ENCODE data around the gene PPM1N. TPM values are rescaled to one million over a fixed set of nuclear protein-coding genes. Genes with fewer than 3 reads are reported as not detected.

The PPM1N gene
- total and polyA plus RNA-seq, 5 experiments from 2014 or later: 7.2 to 15.6 (median 8.7) TPM

DNA sequence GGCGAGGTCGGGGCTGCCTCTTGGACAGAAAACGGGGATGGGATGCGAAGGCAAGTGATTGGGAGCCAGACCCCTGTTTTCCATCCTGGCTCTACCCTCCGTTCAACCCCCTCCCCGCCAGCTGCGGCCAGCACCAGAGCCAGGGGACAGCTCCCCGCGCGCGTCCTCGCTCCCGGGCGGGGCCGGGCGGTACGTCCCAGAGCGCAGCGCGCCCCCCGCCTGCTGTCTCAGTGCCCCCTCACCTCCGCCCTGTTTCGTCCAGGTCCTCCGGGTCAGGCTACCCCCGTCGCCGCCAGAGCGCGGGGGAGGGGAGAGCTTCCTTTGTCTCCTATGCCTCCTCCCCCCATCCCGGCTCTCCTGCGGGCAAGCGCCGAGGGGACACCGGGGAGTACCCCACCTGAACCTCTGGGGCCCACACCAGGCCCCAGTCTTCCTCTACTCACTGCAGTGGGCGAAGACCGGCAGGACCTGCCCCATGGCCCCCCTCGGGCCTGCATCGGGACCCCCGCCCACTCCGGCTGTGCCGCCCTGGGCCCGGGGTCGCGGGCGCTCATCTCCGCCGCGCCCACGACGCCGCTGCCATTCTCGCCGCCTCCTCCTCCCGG lies 1.8 kb upstream of the PPM1N start:
- no peaks in the 10 kb centered on the region for H3K9me3 Mint-ChIP-seq
- H3K27me3 Mint-ChIP-seq: peaks cover 7 to 27% (median 20%) of the 10 kb centered on the region in 5 donors
- POLR2A ChIA-PET: interaction anchor here (0.9 to 1.5 kb wide), 4 partner anchors 11 to 145 kb away, joined by 3 to 12 read pairs (median 6); no protein-coding TSS in a partner anchor
- ATAC-seq (peak; percentile 16 to 26), DNase-seq (peak in 7 of 10 donors; percentile 43 to 72 (median 55))
- H3K27ac Mint-ChIP-seq: peak overlapping the region in 2 of 10 donors; percentile 24 to 63
- peak overlapping the region; percentile 64 to 89 (median 78) for H3K4me3 Mint-ChIP-seq
- peaks cover 0 to 3% (median 0%) of the 10 kb centered on the region in 3 donors for H3K36me3 Mint-ChIP-seq
- peaks cover 30 to 63% (median 46%) of the 10 kb centered on the region in 4 donors for H3K4me1 Mint-ChIP-seq

DNA sequence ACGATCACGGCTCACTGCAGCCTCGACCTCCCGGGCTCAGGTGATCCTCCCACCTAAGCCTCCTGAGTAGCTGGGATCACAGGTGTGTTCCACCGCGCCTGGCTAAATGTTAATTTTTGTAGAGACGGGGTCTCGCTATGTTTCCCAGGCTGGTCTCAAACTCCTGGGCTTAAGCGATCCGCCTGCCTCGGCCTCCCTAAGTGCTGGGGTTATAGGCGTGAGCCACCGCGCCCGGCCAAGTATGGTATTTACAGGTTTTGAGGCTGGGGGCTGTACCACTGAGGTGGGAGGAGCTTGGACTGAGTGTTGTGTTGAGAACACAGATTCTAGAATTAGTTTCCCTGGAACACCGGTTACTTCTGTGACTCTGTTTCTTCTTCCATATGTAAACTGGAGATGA lies 452 bp upstream of the PPM1N start:
- DNase-seq: no peak
- no peak for ATAC-seq
- Mint-ChIP-seq H3K4me3 (peak overlapping the region; percentile 78 to 89 (median 84)), H3K9me3 (no peaks in the 10 kb centered on the region), H3K4me1 (peaks cover 30 to 63% (median 50%) of the 10 kb centered on the region in 4 donors), H3K27me3 (peaks cover 7 to 25% (median 13%) of the 10 kb centered on the region in 5 donors), H3K27ac (peak overlapping the region; percentile 31 to 95 (median 82)), H3K36me3 (peaks cover 0 to 8% (median 0%) of the 10 kb centered on the region in 3 donors)
- POLR2A ChIA-PET: interaction anchor here (0.7 to 1.3 kb wide), 4 partner anchors 8 to 29 kb away, joined by 3 to 5 read pairs (median 4); no protein-coding TSS in a partner anchor

DNA sequence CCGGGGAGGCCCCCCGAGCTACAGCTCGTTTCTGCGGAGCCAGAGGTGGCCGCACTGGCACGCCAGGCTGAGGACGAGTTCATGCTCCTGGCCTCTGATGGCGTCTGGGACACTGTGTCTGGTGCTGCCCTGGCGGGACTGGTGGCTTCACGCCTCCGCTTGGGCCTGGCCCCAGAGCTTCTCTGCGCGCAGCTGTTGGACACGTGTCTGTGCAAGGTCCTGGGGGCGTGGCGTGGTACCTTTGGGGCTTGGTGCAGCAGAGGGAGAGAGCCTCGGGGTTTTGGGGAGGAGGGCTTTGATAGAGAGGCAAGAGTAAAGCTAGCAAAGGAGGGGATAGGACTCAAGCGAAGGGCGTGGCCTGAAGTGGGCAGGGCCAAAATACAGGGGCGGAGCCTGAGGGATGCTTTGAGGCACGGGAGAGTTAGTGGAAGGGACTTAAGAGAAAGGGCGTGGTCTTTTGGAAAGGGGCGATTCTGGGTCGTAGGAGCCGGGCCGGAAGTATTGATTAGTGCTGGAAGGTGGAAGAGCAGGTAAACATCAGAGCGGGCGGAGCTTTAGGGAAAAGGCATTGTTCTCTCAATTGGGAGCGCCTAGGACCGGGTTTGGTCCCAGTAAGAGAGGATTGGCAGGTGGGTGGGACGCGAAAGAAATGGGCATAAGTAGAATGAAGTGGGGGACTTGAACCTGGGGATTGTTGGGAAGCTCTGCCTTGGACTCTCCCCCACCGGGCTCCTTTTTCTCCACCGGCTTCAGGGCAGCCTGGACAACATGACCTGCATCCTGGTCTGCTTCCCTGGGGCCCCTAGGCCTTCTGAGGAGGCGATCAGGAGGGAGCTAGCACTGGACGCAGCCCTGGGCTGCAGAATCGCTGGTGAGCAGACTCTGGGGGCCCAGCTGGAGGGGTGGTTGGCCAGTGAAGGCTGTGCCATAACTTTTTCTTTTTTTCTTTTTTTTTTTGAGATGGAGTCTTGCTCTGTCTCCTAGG lies 1.2 kb downstream of the PPM1N start:
- peak overlapping the region in 9 of 10 donors; percentile 9 to 91 (median 77) for H3K27ac Mint-ChIP-seq
- no peaks in the 10 kb centered on the region for H3K9me3 Mint-ChIP-seq
- DNase-seq: peak in 9 of 10 donors; percentile 44 to 77 (median 61)
- H3K4me3 Mint-ChIP-seq: peak overlapping the region; percentile 61 to 89 (median 79)
- peak; percentile 23 to 26 for ATAC-seq
- POLR2A ChIA-PET: interaction anchor here (0.6 to 1.9 kb wide), 11 partner anchors 8 to 293 kb away, joined by 3 to 13 read pairs (median 4); partner anchors contain the start of genes FOSB, SNRPD2 and VASP
- peaks cover 0 to 8% (median 0%) of the 10 kb centered on the region in 3 donors for H3K36me3 Mint-ChIP-seq
- peaks cover 5 to 11% (median 7%) of the 10 kb centered on the region in 5 donors for H3K27me3 Mint-ChIP-seq
- H3K4me1 Mint-ChIP-seq: peaks cover 28 to 54% (median 43%) of the 10 kb centered on the region in 4 donors

DNA sequence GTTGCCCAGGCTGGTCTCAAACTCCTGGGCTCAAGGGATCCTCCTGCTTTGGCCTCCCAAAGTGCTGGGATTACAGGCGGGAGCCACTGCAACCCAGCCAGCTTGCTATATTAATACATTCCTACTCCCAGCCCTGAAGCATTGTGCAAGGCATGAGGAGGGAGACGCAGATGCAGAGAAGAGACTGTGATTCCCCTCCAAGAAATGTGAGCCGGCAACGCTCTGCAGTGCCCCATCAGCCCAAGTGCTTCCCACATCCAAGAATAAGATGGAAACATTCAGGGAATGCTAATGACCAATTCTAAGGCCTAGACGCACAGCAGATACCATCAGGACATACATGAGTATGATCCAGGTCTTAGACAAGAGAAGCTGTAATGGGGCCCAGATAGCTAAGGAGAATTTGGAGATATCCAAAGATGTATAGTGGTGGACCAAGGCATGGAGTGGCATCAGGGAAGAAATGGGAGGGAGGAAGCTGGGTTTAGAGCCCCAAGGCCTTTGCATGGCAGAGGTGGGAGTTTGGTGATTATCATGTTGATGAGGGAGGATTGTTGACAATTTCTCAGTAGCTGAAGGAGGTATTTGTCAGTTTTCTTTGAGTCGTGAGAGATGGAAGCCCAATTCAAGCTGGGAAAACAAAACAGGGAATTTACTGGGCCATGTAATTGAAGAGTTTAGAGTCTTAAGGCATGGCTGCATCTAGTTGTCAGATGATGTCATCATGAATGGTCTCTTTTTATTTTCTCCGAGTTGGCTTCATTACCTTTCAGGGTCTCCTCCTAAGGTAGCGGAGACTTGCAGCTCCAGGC lies 2.9 kb downstream of the PPM1N start:
- no peak for ATAC-seq
- peak overlapping the region in 2 of 10 donors; percentile 48 to 67 for H3K27ac Mint-ChIP-seq

DNA sequence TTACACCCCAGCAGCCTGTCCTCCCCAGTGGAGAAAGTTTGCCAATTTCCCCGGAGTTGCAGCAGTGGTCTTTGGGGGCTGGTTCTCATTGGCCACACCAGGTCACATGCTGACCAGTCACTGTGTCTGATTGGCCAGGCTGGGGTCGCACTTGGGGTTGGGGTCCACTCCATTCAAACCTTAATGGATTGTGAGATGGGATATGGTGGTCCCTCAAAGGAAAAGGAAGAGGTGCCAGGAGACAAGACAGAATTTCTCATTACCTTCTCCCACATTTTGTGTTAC lies 3.4 kb downstream of the PPM1N start:
- Mint-ChIP-seq H3K4me1 (peaks cover 24 to 63% (median 39%) of the 10 kb centered on the region in 4 donors), H3K27me3 (no peaks in the 10 kb centered on the region), H3K4me3 (no peak overlapping the region), H3K9me3 (no peaks in the 10 kb centered on the region), H3K36me3 (peaks cover 0 to 12% (median 0%) of the 10 kb centered on the region in 3 donors), H3K27ac (no peak overlapping the region)
- POLR2A ChIA-PET: interaction anchor here (0.7 kb wide), 1 partner anchor 36 kb away, joined by 4 read pairs; no protein-coding TSS in a partner anchor
- no peak for ATAC-seq
- DNase-seq: no peak

More for the DNA sequence above, 2.9 kb downstream of the PPM1N start:
- no peaks in the 10 kb centered on the region for H3K9me3 Mint-ChIP-seq
- peaks cover 0 to 12% (median 0%) of the 10 kb centered on the region in 3 donors for H3K36me3 Mint-ChIP-seq
- H3K27me3 Mint-ChIP-seq: no peaks in the 10 kb centered on the region
- H3K4me3 Mint-ChIP-seq: peak overlapping the region in 4 of 10 donors; percentile 21 to 61 (median 38)
- H3K4me1 Mint-ChIP-seq: peaks cover 24 to 60% (median 39%) of the 10 kb centered on the region in 4 donors
- POLR2A ChIA-PET: no interaction called here
- no peak for DNase-seq

DNA sequence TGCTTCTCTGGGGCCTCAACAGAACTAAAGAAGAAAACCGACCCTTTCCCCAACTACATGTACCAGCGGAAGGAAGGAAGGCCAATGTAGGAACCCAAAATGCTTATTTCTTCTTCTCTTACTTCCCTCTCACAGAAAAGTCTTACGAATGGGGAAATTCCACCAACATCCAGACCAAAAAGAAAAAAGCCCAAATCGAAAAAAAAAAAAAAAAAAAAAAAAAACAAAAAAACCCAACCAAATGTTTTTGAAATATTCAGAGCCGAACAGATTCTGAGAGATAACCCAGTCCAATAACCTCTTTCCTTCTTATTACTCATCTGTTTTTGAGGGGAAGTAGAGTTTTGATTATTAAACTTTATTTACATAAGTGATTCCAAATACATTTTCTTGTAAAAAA lies 3.9 kb downstream of the PPM1N start:
- POLR2A ChIA-PET: interaction anchor here (0.7 kb wide), 1 partner anchor 36 kb away, joined by 4 read pairs; no protein-coding TSS in a partner anchor
- ATAC-seq (no peak), DNase-seq (no peak)
- Mint-ChIP-seq H3K36me3 (peaks cover 0 to 12% (median 0%) of the 10 kb centered on the region in 3 donors), H3K27ac (peak overlapping the region in 2 of 10 donors; percentile 40 to 41), H3K4me3 (no peak overlapping the region), H3K27me3 (no peaks in the 10 kb centered on the region), H3K4me1 (peaks cover 25 to 60% (median 36%) of the 10 kb centered on the region in 4 donors), H3K9me3 (no peaks in the 10 kb centered on the region)

DNA sequence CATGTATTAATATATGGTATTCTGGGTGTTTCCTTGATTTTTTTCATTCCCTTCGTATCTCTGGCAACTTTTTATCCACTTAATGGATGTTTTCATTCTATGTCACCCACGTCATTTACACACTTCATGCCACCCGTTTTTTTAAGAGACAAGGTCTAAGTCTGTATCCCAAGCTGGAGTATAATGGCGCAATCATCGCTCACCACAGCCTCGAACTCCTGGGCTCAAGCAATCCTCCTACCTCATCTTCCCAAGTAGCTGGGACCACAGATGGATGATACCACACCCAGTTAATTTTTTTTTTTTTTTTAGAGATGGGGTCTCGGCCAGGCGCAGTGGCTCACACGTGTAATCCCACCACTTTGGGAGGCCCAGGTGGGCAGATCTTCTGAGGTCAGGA lies 5.7 kb downstream of the PPM1N start:
- H3K4me1 Mint-ChIP-seq: peaks cover 19 to 49% (median 26%) of the 10 kb centered on the region in 4 donors
- no peaks in the 10 kb centered on the region for H3K27me3 Mint-ChIP-seq
- no peak for DNase-seq
- peak overlapping the region in 1 of 10 donors; percentile 63 for H3K4me3 Mint-ChIP-seq
- POLR2A ChIA-PET: interaction anchor here (0.8 to 1.4 kb wide), 2 partner anchors 9 to 65 kb away, joined by 3 to 4 read pairs; no protein-coding TSS in a partner anchor
- no peak overlapping the region for H3K27ac Mint-ChIP-seq
- H3K36me3 Mint-ChIP-seq: peaks cover 0 to 12% (median 0%) of the 10 kb centered on the region in 3 donors
- H3K9me3 Mint-ChIP-seq: no peaks in the 10 kb centered on the region
- ATAC-seq: no peak

DNA sequence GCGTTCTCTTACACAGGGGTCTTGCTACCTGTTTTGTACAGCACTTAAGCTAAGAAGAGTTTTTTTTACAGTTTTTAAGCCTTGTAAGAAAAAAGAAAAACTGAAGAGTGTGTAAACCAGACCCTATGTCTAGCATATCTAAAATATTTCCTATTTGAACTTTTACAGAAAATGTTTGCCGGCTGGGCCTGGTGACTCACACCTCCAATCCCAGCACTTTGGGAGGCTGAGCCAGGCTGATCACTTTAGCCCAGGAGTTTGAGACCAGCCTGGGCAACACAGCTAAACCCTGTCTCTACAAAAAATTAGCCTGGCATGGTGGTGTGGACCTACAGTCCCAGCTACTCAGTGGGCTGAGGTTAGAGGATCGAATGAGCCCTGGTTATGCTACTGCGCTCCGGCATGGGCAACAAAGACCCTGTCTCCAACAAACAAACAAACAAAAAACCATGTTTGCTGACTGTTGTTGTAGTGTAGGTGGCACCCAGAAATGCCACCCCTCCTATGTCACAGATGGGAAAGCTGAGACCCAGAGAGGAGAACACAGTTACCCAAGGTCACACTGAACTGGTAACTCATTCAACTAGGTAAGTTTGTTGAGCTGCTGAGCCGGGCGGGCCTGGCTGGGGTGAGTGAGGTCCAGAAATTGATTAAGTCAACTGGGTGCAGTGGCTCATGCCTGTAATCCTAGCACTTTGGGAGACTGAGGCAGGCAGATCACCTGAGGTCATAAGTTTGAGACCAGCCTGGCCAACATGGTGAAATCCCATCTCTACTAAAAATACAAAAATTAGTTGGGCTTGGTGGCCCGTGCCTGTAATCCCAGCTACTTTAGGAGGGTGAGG lies 7.1 kb downstream of the PPM1N start:
- POLR2A ChIA-PET: interaction anchor here (0.6 to 1.4 kb wide), 5 partner anchors 8 to 137 kb away, joined by 3 to 5 read pairs (median 5); partner anchors contain the start of gene PPM1N
- Mint-ChIP-seq H3K27me3 (no peaks in the 10 kb centered on the region), H3K27ac (peak overlapping the region; percentile 62 to 95 (median 91)), H3K4me1 (peaks cover 19 to 55% (median 32%) of the 10 kb centered on the region in 4 donors), H3K4me3 (peak overlapping the region; percentile 67 to 94 (median 80)), H3K36me3 (peaks cover 0 to 12% (median 0%) of the 10 kb centered on the region in 3 donors), H3K9me3 (no peaks in the 10 kb centered on the region)
- ATAC-seq (no peak), DNase-seq (no peak)

DNA sequence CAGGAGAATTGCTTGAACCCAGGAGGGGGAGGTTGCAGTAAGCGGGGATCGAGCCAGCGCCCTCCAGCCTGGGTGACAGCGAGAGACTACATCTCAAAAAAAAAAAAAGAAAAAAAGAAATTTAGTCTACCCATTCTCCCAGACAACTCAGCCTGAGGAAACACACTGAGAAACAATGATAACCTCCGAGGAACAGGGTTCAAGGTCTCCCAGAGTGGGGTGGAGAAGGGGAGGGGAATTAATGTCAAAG lies 7.7 kb downstream of the PPM1N start:
- H3K4me1 Mint-ChIP-seq: peaks cover 17 to 57% (median 35%) of the 10 kb centered on the region in 4 donors
- ATAC-seq (no peak), DNase-seq (no peak)
- POLR2A ChIA-PET: interaction anchor here (0.6 to 1.4 kb wide), 4 partner anchors 8 to 136 kb away, joined by 3 to 5 read pairs (median 5); partner anchors contain the start of gene PPM1N
- peaks cover 0 to 16% (median 0%) of the 10 kb centered on the region in 3 donors for H3K36me3 Mint-ChIP-seq
- H3K9me3 Mint-ChIP-seq: no peaks in the 10 kb centered on the region
- peak overlapping the region; percentile 67 to 94 (median 80) for H3K4me3 Mint-ChIP-seq
- peak overlapping the region; percentile 78 to 96 (median 93) for H3K27ac Mint-ChIP-seq
- no peaks in the 10 kb centered on the region for H3K27me3 Mint-ChIP-seq

DNA sequence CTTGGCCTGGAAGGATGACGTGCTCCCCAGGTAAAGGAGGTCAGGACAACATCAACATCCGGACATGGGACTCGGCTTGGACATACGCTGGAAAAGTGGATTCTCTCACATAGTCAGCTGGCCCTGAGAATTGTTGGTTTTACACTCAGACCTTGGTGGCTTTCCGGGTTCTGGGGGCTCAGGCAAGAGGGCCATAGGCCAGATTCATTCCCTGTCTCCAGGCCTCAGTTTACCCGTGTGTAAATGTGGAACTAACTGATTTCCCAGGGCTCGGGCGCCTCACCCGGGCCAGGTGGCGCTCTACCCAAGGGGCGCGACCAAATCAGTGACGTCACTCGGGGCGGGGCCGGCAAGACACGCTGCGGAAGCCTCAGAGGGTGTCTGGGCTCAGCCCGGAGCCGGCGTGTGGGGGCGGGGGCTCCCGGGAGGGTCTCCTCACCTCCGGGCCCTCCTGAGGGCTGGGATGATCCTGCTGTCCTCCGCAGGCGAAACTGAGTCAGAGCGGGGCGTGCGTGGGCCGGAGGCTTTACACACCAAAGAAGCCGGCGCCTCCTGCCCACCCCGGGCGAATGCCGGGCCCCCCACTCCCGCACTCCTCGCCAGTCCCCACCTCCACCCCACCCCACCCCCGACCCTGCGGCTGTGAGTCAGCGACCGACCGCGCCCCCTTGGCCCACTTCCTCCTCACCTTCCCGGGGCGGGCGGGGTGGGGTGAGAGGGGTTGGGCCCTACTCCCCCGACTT lies 8.2 kb downstream of the PPM1N start:
- Mint-ChIP-seq H3K9me3 (no peaks in the 10 kb centered on the region), H3K27ac (peak overlapping the region; percentile 91 to 99 (median 96)), H3K4me3 (peak overlapping the region; percentile 90 to 97 (median 93)), H3K36me3 (peaks cover 0 to 15% (median 0%) of the 10 kb centered on the region in 3 donors), H3K27me3 (no peaks in the 10 kb centered on the region), H3K4me1 (peaks cover 12 to 59% (median 36%) of the 10 kb centered on the region in 4 donors)
- ATAC-seq: peak; percentile 74 to 83
- POLR2A ChIA-PET: interaction anchor here (1.3 to 2.4 kb wide), 3 partner anchors 7 to 136 kb away, joined by 5 to 13 read pairs (median 5); partner anchors contain the start of gene PPM1N
- peak; percentile 92 to 100 (median 97) for DNase-seq

Data from naive thymus-derived CD8-positive, alpha-beta T cell (primary cell).